Measurements from ENCODE around the gene OAS2.

DNA sequence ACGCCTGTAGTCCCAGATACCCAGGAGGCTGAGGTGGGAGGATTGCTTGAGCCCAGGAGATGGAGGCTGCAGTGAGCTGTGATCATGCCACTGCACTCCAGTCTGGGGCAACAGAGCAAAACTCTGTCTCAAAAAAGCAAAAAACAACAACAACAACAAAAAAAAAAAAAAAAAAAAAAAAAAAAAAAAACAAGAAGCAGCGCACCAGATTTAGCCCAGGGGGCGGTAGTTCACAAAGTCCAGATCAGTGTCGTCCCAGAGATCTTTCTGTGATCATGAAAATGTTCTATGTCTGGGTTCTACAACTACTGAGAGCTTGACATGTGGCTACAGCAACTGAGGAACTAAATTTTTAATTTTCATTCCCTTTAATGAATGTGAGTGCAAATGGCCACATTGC is 27.4 kb downstream of the OAS2 start:
- TF ChIP-seq, protein P1, sequence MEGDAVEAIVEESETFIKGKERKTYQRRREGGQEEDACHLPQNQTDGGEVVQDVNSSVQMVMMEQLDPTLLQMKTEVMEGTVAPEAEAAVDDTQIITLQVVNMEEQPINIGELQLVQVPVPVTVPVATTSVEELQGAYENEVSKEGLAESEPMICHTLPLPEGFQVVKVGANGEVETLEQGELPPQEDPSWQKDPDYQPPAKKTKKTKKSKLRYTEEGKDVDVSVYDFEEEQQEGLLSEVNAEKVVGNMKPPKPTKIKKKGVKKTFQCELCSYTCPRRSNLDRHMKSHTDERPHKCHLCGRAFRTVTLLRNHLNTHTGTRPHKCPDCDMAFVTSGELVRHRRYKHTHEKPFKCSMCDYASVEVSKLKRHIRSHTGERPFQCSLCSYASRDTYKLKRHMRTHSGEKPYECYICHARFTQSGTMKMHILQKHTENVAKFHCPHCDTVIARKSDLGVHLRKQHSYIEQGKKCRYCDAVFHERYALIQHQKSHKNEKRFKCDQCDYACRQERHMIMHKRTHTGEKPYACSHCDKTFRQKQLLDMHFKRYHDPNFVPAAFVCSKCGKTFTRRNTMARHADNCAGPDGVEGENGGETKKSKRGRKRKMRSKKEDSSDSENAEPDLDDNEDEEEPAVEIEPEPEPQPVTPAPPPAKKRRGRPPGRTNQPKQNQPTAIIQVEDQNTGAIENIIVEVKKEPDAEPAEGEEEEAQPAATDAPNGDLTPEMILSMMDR (IDR thresholded peaks at IDR 0.05), result no peak
- TF ChIP-seq POLR2A (IDR thresholded peaks at IDR 0.05), result no peak

All from body of pancreas (tissue), 4 donors.